Choroid plexus epithelial cell (primary cell): Measurements from ENCODE around the gene KCNC1.

Experiments
- DNase-seq: peaks from one replicate; pipeline ENCODE4 v3.0.0-alpha.2; 2010; ENCODE audit warnings: low read depth
- H3K4me3 ChIP-seq: 2 replicates; pipeline ENCODE4 v1.5.1; 2011; ENCODE audit warnings: low read depth, mild to moderate bottlenecking, control low read depth, low read length, moderate library complexity
- CTCF ChIP-seq: conservative IDR thresholded peaks from 2 replicates; pipeline ENCODE4 v1.5.1; 2011; ENCODE audit warnings: low read depth, mild to moderate bottlenecking, control low read depth, inconsistent platforms, low read length, moderate library complexity

Gene KCNC1

GRCh38 chr11:17810746-17811145 is 76.2 kb downstream of the KCNC1 start:
- no peak for TF ChIP-seq CTCF
- no peak overlapping the region for H3K4me3 ChIP-seq
- DNase-seq: peak; percentile 69

GRCh38 chr11:17811352-17811751 is 76.8 kb downstream of the KCNC1 start:
- H3K4me3 ChIP-seq: no peak overlapping the region
- TF ChIP-seq CTCF: no peak
- no peak for DNase-seq

GRCh38 chr11:17812091-17812864 is 77.7 kb downstream of the KCNC1 start:
- no peak overlapping the region for H3K4me3 ChIP-seq

GRCh38 chr11:17812865-17813187 is 78.2 kb downstream of the KCNC1 start:
- TF ChIP-seq CTCF: no peak
- no peak overlapping the region for H3K4me3 ChIP-seq
- no peak for DNase-seq

More at GRCh38 chr11:17812091-17812864, 77.7 kb downstream of the KCNC1 start:
- no peak for DNase-seq
- no peak for TF ChIP-seq CTCF

- no peak for DNase-seq
- H3K4me3 ChIP-seq: no peak overlapping the region
- no peak for TF ChIP-seq CTCF
These were observed 78.9 kb downstream of the KCNC1 start for GRCh38 chr11:17813391-17814059.

- TF ChIP-seq CTCF: no peak
- no peak for DNase-seq
- no peak overlapping the region for H3K4me3 ChIP-seq
These were observed 80.0 kb downstream of the KCNC1 start for GRCh38 chr11:17814546-17814945.
